GM21367 (cell line): ENCODE measurements around the gene DALRD3.

Experiments
- ATAC-seq: cut with Tn5 transposase; IDR thresholded peaks from one replicate; pipeline ENCODE4 v1.9.1; 2021; ENCODE audit not compliant: unreplicated experiment

Gene DALRD3

GRCh38 chr3:49017971-49018706, at the start of gene DALRD3:
DALRD3 (minus strand) TSS chr3:49018580; CDS start chr3:49018564, 16 bp downstream.
- no peak for ATAC-seq

- ATAC-seq, result no peak
Measured at GRCh38 chr3:49058011-49058410, 39.6 kb upstream of the DALRD3 start.

GRCh38 chr3:49057268-49057667, 38.9 kb upstream of the DALRD3 start:
- ATAC-seq, result no peak

- ATAC-seq, result no peak
Measured at GRCh38 chr3:49054344-49054862, 36.0 kb upstream of the DALRD3 start.

GRCh38 chr3:49053543-49053942, 35.2 kb upstream of the DALRD3 start:
- no peak for ATAC-seq

GRCh38 chr3:49035281-49035680, 16.9 kb upstream of the DALRD3 start:
- ATAC-seq, result no peak

- no peak for ATAC-seq
Measured at GRCh38 chr3:49034650-49035049, 16.3 kb upstream of the DALRD3 start.

GRCh38 chr3:49032646-49033304, 14.4 kb upstream of the DALRD3 start:
- ATAC-seq, result no peak

- no peak for ATAC-seq
Measured at GRCh38 chr3:49030321-49030720, 11.9 kb upstream of the DALRD3 start.

GRCh38 chr3:49029563-49029884, 11.1 kb upstream of the DALRD3 start:
- no peak for ATAC-seq

- ATAC-seq, result peak; percentile 77
Measured at GRCh38 chr3:49028673-49029562, 10.5 kb upstream of the DALRD3 start, which contains the start of gene IMPDH2. IMPDH2 (minus strand) TSS chr3:49029398; CDS start chr3:49029350, 48 bp downstream.

GRCh38 chr3:49028298-49028672, 9.9 kb upstream of the DALRD3 start:
- no peak for ATAC-seq

- no peak for ATAC-seq
Measured at GRCh38 chr3:49027634-49028033, 9.3 kb upstream of the DALRD3 start.

GRCh38 chr3:49026536-49026935, 8.2 kb upstream of the DALRD3 start:
- no peak for ATAC-seq

- ATAC-seq, result no peak
Measured at GRCh38 chr3:49025793-49026520, 7.6 kb upstream of the DALRD3 start.

GRCh38 chr3:49025005-49025792, 6.8 kb upstream of the DALRD3 start:
- ATAC-seq, result no peak

GRCh38 chr3:49024449-49024848, 6.1 kb upstream of the DALRD3 start:
- ATAC-seq, result no peak

GRCh38 chr3:49023775-49024174, 5.4 kb upstream of the DALRD3 start:
- ATAC-seq, result no peak

GRCh38 chr3:49022688-49023171, 4.3 kb upstream of the DALRD3 start:
- no peak for ATAC-seq
